ENCODE data around the gene GPRC5B. TPM values are rescaled to one million over a fixed set of nuclear protein-coding genes. Genes with fewer than 3 reads are reported as not detected.

The GPRC5B gene
- total RNA-seq, 3 donors from 2014 or later (not counting 1 experiment from before 2014, with no cell fraction given) = not detected

- Histone ChIP-seq H3K4me1 (ENCODE audit: control insufficient read depth, insufficient read depth, low read length) (no peaks in the 10 kb centered on the region), H3K36me3 (ENCODE audit: control insufficient read depth, insufficient read depth, low read length) (no peaks in the 10 kb centered on the region), H3K9me3 (ENCODE audit: control insufficient read depth, insufficient read depth, low read length) (no peaks in the 10 kb centered on the region), H3K4me3 (ENCODE audit: low read length) (no peak overlapping the region), H3K27ac (ENCODE audit: low read length) (no peak overlapping the region), H3K27me3 (ENCODE audit: control insufficient read depth, insufficient read depth, low read length) (no peaks in the 10 kb centered on the region)
- Mint-ChIP-seq H3K27me3 (ENCODE audit: low read depth in 2 of 2) (peaks cover 4 to 14% of the 10 kb centered on the region in 2 donors), H3K9me3 (no peaks in the 10 kb centered on the region), H3K4me3 (no peak overlapping the region), H3K36me3 (no peaks in the 10 kb centered on the region), H3K27ac (no peak overlapping the region), H3K4me1 (no peaks in the 10 kb centered on the region)
- TF ChIP-seq CTCF (IDR thresholded peaks at IDR 0.05) = no peak
- DNase-seq (no peak), ATAC-seq (no peak)
- intact Hi-C loops (cut with micrococcal nuclease) = no loop called here
- 85% methylated on average over 6 of the region's 6 CpGs for WGBS (ENCODE audit: insufficient coverage)
Measured at GRCh38 chr16:19854543-19854876, 30.1 kb downstream of the GPRC5B start.

GRCh38 chr16:19853742-19854542 is 30.7 kb downstream of the GPRC5B start:
- Mint-ChIP-seq H3K4me3 (no peak overlapping the region), H3K36me3 (no peaks in the 10 kb centered on the region), H3K4me1 (no peaks in the 10 kb centered on the region), H3K27me3 (ENCODE audit: low read depth in 2 of 2) (peaks cover 4 to 14% of the 10 kb centered on the region in 2 donors), H3K9me3 (no peaks in the 10 kb centered on the region), H3K27ac (no peak overlapping the region)
- Histone ChIP-seq H3K36me3 (ENCODE audit: control insufficient read depth, insufficient read depth, low read length) (no peaks in the 10 kb centered on the region), H3K9me3 (ENCODE audit: control insufficient read depth, insufficient read depth, low read length) (no peaks in the 10 kb centered on the region), H3K4me1 (ENCODE audit: control insufficient read depth, insufficient read depth, low read length) (no peaks in the 10 kb centered on the region), H3K4me3 (ENCODE audit: low read length) (no peak overlapping the region), H3K27me3 (ENCODE audit: control insufficient read depth, insufficient read depth, low read length) (no peaks in the 10 kb centered on the region), H3K27ac (ENCODE audit: low read length) (no peak overlapping the region)
- TF ChIP-seq CTCF (IDR thresholded peaks at IDR 0.05) = no peak
- DNase-seq (no peak), ATAC-seq (no peak)
- 74% methylated on average over 7 of the region's 7 CpGs for WGBS (ENCODE audit: insufficient coverage)
- intact Hi-C loops (cut with micrococcal nuclease) = no loop called here

- DNase-seq = no peak
- Histone ChIP-seq H3K4me3 (ENCODE audit: low read length) (no peak overlapping the region), H3K4me1 (ENCODE audit: control insufficient read depth, insufficient read depth, low read length) (no peaks in the 10 kb centered on the region), H3K27me3 (ENCODE audit: control insufficient read depth, insufficient read depth, low read length) (no peaks in the 10 kb centered on the region), H3K27ac (ENCODE audit: low read length) (no peak overlapping the region), H3K9me3 (ENCODE audit: control insufficient read depth, insufficient read depth, low read length) (no peaks in the 10 kb centered on the region), H3K36me3 (ENCODE audit: control insufficient read depth, insufficient read depth, low read length) (no peaks in the 10 kb centered on the region)
- Mint-ChIP-seq H3K27me3 (ENCODE audit: low read depth in 2 of 2) (peaks cover 4 to 14% of the 10 kb centered on the region in 2 donors), H3K9me3 (no peaks in the 10 kb centered on the region), H3K4me3 (no peak overlapping the region), H3K4me1 (no peaks in the 10 kb centered on the region), H3K36me3 (no peaks in the 10 kb centered on the region), H3K27ac (no peak overlapping the region)
- 77% methylated on average over 8 of the region's 8 CpGs for WGBS (ENCODE audit: insufficient coverage)
- TF ChIP-seq CTCF (IDR thresholded peaks at IDR 0.05) = no peak
- ATAC-seq = no peak
- intact Hi-C loops (cut with micrococcal nuclease) = no loop called here
Measured at GRCh38 chr16:19853132-19853741, 31.4 kb downstream of the GPRC5B start.

Data from natural killer cell (primary cell).